ENCODE measurements around the gene MGST1. TPM values are rescaled to one million over a fixed set of nuclear protein-coding genes. Genes with fewer than 3 reads are reported as not detected.

The MGST1 gene
- total and polyA plus RNA-seq, 2 experiments from 2014 or later, result 297 to 1,400 TPM

DNA sequence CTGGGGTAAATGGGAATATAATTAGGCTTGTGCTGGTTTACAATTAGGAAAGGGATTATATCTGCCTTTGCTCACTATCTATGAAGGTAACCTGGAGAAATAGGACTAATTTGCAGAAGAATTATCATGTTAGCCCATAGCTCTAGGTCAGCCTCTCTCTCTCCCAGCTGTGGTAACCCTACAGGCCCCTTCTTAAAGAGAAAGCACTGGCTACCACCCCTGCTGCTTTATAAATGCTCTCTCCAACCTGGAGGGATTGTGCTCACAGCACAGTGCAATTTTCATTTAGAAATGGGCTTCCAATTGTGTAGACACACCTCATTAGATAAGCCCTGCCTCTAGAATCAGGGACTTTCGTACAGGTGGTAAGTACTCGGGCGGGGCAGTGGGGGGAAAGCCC lies 22.7 kb upstream of the MGST1 start (continued):
- TF ChIP-seq ZNF462 (CRISPR knock-in tag; IDR thresholded peaks at IDR 0.05), result no peak
- no peak for TF ChIP-seq CREB1 (CRISPR knock-in tag; IDR thresholded peaks at IDR 0.05; ENCODE audit: low read depth)
- TF ChIP-seq ZNF331 (CRISPR knock-in tag; IDR thresholded peaks at IDR 0.05; ENCODE audit: low read depth), result no peak
- TF ChIP-seq POLR2AphosphoS5 (IDR thresholded peaks at IDR 0.05; ENCODE audit: low read depth), result no peak
- TF ChIP-seq, protein P1, sequence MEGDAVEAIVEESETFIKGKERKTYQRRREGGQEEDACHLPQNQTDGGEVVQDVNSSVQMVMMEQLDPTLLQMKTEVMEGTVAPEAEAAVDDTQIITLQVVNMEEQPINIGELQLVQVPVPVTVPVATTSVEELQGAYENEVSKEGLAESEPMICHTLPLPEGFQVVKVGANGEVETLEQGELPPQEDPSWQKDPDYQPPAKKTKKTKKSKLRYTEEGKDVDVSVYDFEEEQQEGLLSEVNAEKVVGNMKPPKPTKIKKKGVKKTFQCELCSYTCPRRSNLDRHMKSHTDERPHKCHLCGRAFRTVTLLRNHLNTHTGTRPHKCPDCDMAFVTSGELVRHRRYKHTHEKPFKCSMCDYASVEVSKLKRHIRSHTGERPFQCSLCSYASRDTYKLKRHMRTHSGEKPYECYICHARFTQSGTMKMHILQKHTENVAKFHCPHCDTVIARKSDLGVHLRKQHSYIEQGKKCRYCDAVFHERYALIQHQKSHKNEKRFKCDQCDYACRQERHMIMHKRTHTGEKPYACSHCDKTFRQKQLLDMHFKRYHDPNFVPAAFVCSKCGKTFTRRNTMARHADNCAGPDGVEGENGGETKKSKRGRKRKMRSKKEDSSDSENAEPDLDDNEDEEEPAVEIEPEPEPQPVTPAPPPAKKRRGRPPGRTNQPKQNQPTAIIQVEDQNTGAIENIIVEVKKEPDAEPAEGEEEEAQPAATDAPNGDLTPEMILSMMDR (conservative IDR thresholded peaks at IDR 0.05; ENCODE audit: low read depth in 2 of 2), result no peak
- TF ChIP-seq, protein P2, sequence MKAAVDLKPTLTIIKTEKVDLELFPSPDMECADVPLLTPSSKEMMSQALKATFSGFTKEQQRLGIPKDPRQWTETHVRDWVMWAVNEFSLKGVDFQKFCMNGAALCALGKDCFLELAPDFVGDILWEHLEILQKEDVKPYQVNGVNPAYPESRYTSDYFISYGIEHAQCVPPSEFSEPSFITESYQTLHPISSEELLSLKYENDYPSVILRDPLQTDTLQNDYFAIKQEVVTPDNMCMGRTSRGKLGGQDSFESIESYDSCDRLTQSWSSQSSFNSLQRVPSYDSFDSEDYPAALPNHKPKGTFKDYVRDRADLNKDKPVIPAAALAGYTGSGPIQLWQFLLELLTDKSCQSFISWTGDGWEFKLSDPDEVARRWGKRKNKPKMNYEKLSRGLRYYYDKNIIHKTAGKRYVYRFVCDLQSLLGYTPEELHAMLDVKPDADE (IDR thresholded peaks at IDR 0.05), result no peak
- no peak for TF ChIP-seq STAT1 (IDR thresholded peaks at IDR 0.05; ENCODE audit: unreplicated experiment)
- no peak for TF ChIP-seq JUNB (IDR thresholded peaks at IDR 0.05; ENCODE audit: unreplicated experiment)
- TF ChIP-seq EZH2phosphoT487 (IDR thresholded peaks at IDR 0.05; ENCODE audit: unreplicated experiment), result no peak
